Stimulated activated CD4-positive, alpha-beta T cell treated with anti-CD3 and anti-CD28 coated beads, Interleukin-12 subunit alpha, Interleukin-12 subunit beta, amount 100 ng/mL, for 24 hours (primary cell): Measurements from ENCODE around the gene ZBTB17.

Source experiments
- DNase-seq, 2 experiments: peaks; one replicate each; pipeline ENCODE4 v3.0.0-alpha.2; 2020; ENCODE audit warnings: low read depth in 2 of 2

Gene ZBTB17

GRCh38 chr1:15960808-15961207 lies 15.1 kb downstream of the ZBTB17 start:
- no peak for DNase-seq

GRCh38 chr1:15959827-15960446 lies 16.0 kb downstream of the ZBTB17 start:
- DNase-seq: peak in 1 of 2 experiments; percentile 38

- DNase-seq: no peak
These were observed 16.5 kb downstream of the ZBTB17 start for GRCh38 chr1:15959424-15959823.

- DNase-seq: no peak
These were observed 17.1 kb downstream of the ZBTB17 start for GRCh38 chr1:15958793-15959192.

- no peak for DNase-seq
These were observed 17.8 kb downstream of the ZBTB17 start for GRCh38 chr1:15958111-15958510.

GRCh38 chr1:15957221-15958095 lies 18.4 kb downstream of the ZBTB17 start:
- no peak for DNase-seq

- no peak for DNase-seq
These were observed 19.8 kb downstream of the ZBTB17 start for GRCh38 chr1:15956150-15956549.

GRCh38 chr1:15955552-15955951 lies 20.3 kb downstream of the ZBTB17 start:
- DNase-seq: no peak

- DNase-seq: no peak
These were observed 21.6 kb downstream of the ZBTB17 start for GRCh38 chr1:15954316-15954715.

GRCh38 chr1:15953791-15954241 lies 22.1 kb downstream of the ZBTB17 start:
- no peak for DNase-seq

- no peak for DNase-seq
These were observed 22.6 kb downstream of the ZBTB17 start for GRCh38 chr1:15953294-15953771.

- DNase-seq: peak in 1 of 2 experiments; percentile 38
These were observed 23.3 kb downstream of the ZBTB17 start for GRCh38 chr1:15952317-15953258.

- DNase-seq: peak; percentile 21 to 46
These were observed 24.4 kb downstream of the ZBTB17 start for GRCh38 chr1:15951341-15952153.

GRCh38 chr1:15950763-15951295 lies 25.1 kb downstream of the ZBTB17 start:
- DNase-seq: peak; percentile 77 to 81

GRCh38 chr1:15950302-15950701 lies 25.6 kb downstream of the ZBTB17 start:
- peak; percentile 45 to 51 for DNase-seq

GRCh38 chr1:15949453-15950245 lies 26.3 kb downstream of the ZBTB17 start:
- DNase-seq: peak; percentile 72 to 80

GRCh38 chr1:15948595-15949452 lies 27.1 kb downstream of the ZBTB17 start:
- DNase-seq: peak; percentile 20 to 38

GRCh38 chr1:15948091-15948591 lies 27.8 kb downstream of the ZBTB17 start:
- no peak for DNase-seq
